Neural crest cell (in vitro differentiated cells): ENCODE measurements around the gene CCL20. TPM values are rescaled to one million over a fixed set of nuclear protein-coding genes. Genes with fewer than 3 reads are reported as not detected.

ENCODE experiments used
- DNase-seq: peaks from one replicate; pipeline ENCODE4 v3.0.0; 2021; ENCODE audit warnings: low read depth, mixed read lengths, low spot score
- H3K27ac Mint-ChIP-seq: one replicate; pipeline ENCODE4 v1.8.0; 2021; ENCODE audit warnings: mild to moderate bottlenecking, mixed read lengths; ENCODE audit not compliant: unreplicated experiment
- H3K27me3 Mint-ChIP-seq: 2 replicates; pipeline ENCODE4 v1.8.0; 2021; ENCODE audit warnings: low read depth, mild to moderate bottlenecking, mixed read lengths
- H3K36me3 Mint-ChIP-seq: 2 replicates; pipeline ENCODE4 v1.8.0; 2021; ENCODE audit warnings: low read depth, mild to moderate bottlenecking, mixed read lengths
- H3K4me1 Mint-ChIP-seq: 2 replicates; pipeline ENCODE4 v1.8.0; 2021; ENCODE audit warnings: mixed read lengths
- H3K4me3 Mint-ChIP-seq: one replicate; pipeline ENCODE4 v1.8.0; 2021; ENCODE audit warnings: mild to moderate bottlenecking, mixed read lengths
- H3K9me3 Mint-ChIP-seq: 2 replicates; pipeline ENCODE4 v1.8.0; 2021; ENCODE audit warnings: mixed read lengths
- total RNA-seq: library from RNA; stranded (reverse); gene quantifications from 2 replicates; pipeline ENCODE4 v1.2.1, GENCODE V29; 2021
- TF ChIP-seq, protein P1 (sequence below): fragments of 200-600 bp; sonication (generic); conservative IDR thresholded peaks from 2 replicates; pipeline ENCODE4 v1.5.0; 2021; ENCODE audit warnings: antibody characterized with exemption, mild to moderate bottlenecking

The CCL20 gene
- total RNA-seq, 1 donor from 2014 or later = not detected

- no peaks in the 10 kb centered on the region for H3K4me1 Mint-ChIP-seq
- no peak overlapping the region for H3K4me3 Mint-ChIP-seq
- H3K27ac Mint-ChIP-seq = no peak overlapping the region
- TF ChIP-seq, protein P1, sequence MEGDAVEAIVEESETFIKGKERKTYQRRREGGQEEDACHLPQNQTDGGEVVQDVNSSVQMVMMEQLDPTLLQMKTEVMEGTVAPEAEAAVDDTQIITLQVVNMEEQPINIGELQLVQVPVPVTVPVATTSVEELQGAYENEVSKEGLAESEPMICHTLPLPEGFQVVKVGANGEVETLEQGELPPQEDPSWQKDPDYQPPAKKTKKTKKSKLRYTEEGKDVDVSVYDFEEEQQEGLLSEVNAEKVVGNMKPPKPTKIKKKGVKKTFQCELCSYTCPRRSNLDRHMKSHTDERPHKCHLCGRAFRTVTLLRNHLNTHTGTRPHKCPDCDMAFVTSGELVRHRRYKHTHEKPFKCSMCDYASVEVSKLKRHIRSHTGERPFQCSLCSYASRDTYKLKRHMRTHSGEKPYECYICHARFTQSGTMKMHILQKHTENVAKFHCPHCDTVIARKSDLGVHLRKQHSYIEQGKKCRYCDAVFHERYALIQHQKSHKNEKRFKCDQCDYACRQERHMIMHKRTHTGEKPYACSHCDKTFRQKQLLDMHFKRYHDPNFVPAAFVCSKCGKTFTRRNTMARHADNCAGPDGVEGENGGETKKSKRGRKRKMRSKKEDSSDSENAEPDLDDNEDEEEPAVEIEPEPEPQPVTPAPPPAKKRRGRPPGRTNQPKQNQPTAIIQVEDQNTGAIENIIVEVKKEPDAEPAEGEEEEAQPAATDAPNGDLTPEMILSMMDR = no peak
- H3K27me3 Mint-ChIP-seq = no peaks in the 10 kb centered on the region
- H3K36me3 Mint-ChIP-seq = no peaks in the 10 kb centered on the region
- DNase-seq = no peak
- H3K9me3 Mint-ChIP-seq = peaks cover 8% of the 10 kb centered on the region
Observed at GRCh38 chr2:227821043-227821942, 7.7 kb downstream of the CCL20 start.

GRCh38 chr2:227822416-227823003, 8.9 kb downstream of the CCL20 start:
- DNase-seq = no peak
- TF ChIP-seq, protein P1 = no peak
- Mint-ChIP-seq H3K27me3 (peaks cover 5% of the 10 kb centered on the region), H3K27ac (no peak overlapping the region), H3K4me3 (no peak overlapping the region), H3K36me3 (no peaks in the 10 kb centered on the region), H3K4me1 (no peaks in the 10 kb centered on the region), H3K9me3 (peaks cover 8% of the 10 kb centered on the region)

- TF ChIP-seq, protein P1 = no peak
- H3K36me3 Mint-ChIP-seq = no peaks in the 10 kb centered on the region
- no peak overlapping the region for H3K27ac Mint-ChIP-seq
- no peak overlapping the region for H3K4me3 Mint-ChIP-seq
- H3K9me3 Mint-ChIP-seq = peaks cover 8% of the 10 kb centered on the region
- no peak for DNase-seq
- peaks cover 5% of the 10 kb centered on the region for H3K27me3 Mint-ChIP-seq
- H3K4me1 Mint-ChIP-seq = no peaks in the 10 kb centered on the region
Observed at GRCh38 chr2:227823922-227824321, 10.3 kb downstream of the CCL20 start.

DNA sequence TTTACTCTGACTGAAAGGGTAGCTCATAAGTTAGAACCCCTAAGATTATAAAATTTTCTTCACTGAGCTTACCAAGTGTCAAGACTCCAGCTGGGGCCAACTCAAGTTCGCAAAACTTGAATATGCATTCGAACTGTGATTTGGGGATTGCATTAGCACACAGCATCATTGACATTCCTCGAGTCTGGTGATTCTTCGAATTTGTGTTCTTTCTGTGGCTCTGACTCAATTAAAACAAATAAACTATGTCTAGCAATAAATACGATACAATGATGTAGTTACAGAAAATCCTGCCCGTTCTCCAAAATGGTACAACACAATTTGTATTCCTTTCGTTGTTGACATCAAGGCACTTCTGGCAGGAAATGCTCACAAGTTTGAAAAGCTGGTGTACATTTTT, 11.1 kb downstream of the CCL20 start:
- H3K9me3 Mint-ChIP-seq = peaks cover 8% of the 10 kb centered on the region
- H3K4me3 Mint-ChIP-seq = no peak overlapping the region
- peaks cover 5% of the 10 kb centered on the region for H3K27me3 Mint-ChIP-seq
- H3K27ac Mint-ChIP-seq = no peak overlapping the region
- no peak for DNase-seq
- no peaks in the 10 kb centered on the region for H3K36me3 Mint-ChIP-seq
- no peaks in the 10 kb centered on the region for H3K4me1 Mint-ChIP-seq
- TF ChIP-seq, protein P1 = no peak

- Mint-ChIP-seq H3K4me1 (no peaks in the 10 kb centered on the region), H3K9me3 (peaks cover 3% of the 10 kb centered on the region), H3K27ac (no peak overlapping the region), H3K36me3 (no peaks in the 10 kb centered on the region), H3K4me3 (no peak overlapping the region), H3K27me3 (peaks cover 5% of the 10 kb centered on the region)
- DNase-seq = no peak
- TF ChIP-seq, protein P1 = no peak
Observed at GRCh38 chr2:227826019-227826521, 12.4 kb downstream of the CCL20 start.
